Posterior vena cava (tissue), 2 donors: ENCODE data around the gene ACOT6. TPM values are rescaled to one million over a fixed set of nuclear protein-coding genes. Genes with fewer than 3 reads are reported as not detected.
A peak's percentile ranks its signal among the peaks of the same experiment; 100 is the strongest.
"Not testable (repeated sequence)": the region's sequence is repeated elsewhere in the genome, so short reads cannot be mapped to it uniquely, and the experiment has no call there.

Experiments used
- DNase-seq: peaks from one replicate; pipeline ENCODE4 v3.0.0-alpha.2; 2020; ENCODE audit warnings: low spot score
- intact Hi-C, 2 donors: fragments of 100-400 bp; cut with DNase I; formaldehyde crosslinking; loops; one replicate each; pipeline versions ENCODE4 v1.14.1 to v1.14.2; 2022 to 2023
- total RNA-seq, 2 donors: library from RNA; stranded (reverse); fragmentation: NEBNext Ultra II Directional; extraction: Animal tissue kit (Norgen Biotek cat#: 25700); gene quantifications; one replicate each; pipeline ENCODE4 v1.2.1, GENCODE V29; 2021
- donor health status: DM: yes; HTN: yes; CAD: no.
- donor health status: DM: yes; HTN: yes; CAD: no.

Gene ACOT6
- total RNA-seq, 2 donors from 2014 or later = not detected

DNA sequence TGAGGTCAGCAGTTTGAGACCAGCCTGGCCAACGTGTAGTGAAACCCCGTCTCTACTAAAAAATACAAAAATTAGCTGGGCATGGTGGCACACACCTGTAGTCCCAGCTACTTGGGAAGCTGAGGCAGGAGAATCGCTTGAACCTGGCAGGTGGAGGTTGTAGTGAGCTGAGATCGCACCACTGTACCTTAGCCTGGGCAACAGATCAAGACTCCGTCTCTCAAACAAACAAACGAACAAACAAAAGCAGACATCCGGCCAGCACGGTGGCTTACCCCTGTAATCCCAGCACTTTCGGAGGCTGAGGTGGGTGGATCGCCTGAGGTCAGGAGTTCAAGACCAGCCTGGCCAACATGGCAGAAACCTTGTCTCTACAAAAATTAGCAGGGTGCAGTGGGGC is 24.0 kb downstream of the ACOT6 start:
- DNase-seq, intact Hi-C loops: not testable (repeated sequence)

DNA sequence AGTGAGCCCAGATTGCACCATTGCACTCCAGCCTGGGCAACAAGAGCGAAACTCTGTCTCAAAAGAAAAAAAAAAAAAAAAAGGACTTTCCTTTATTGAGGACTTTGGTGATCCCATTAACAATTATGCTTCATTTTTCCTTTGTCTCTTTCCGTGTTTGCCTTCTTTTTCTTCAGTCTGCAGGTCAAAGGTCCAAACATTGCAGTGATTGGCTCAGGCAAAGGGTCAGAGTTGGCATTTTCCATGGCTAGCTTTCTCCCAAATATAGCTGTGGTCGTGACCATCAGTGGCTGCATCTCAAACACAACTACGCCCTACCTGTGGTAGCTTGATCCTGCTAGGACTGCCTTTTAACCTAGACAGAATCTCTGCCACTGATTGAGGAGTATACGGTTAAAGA is 25.5 kb downstream of the ACOT6 start:
- no peak for DNase-seq
- intact Hi-C loops = no loop called here

DNA sequence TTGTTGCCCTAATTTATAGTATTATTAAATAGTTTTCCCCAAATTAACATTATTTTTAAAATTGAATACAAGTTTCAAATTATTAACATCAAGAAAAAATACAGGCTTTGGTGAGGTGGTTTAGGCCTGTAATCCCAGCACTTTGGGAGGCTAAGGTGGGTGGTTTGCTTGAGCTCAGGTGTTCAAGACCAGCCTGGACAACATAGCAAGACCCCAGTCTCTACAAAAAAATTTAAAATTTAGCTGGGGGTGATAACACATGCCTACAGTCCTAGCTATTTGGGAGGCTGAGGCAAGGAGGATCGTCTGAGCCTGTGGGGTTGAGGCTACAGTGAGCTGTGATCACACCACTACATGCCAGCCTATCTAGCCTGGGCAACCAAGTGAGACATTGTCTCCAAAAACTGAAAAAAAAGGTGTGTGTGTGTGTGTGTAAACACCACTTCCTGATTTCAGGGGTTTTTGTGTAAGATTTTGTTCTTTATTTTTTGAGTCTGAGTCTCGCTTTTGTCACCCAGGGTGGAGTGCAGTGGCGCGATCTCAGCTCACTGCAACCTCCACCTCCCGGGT is 28.6 kb downstream of the ACOT6 start:
- intact Hi-C loops = no loop called here
- DNase-seq = no peak

DNA sequence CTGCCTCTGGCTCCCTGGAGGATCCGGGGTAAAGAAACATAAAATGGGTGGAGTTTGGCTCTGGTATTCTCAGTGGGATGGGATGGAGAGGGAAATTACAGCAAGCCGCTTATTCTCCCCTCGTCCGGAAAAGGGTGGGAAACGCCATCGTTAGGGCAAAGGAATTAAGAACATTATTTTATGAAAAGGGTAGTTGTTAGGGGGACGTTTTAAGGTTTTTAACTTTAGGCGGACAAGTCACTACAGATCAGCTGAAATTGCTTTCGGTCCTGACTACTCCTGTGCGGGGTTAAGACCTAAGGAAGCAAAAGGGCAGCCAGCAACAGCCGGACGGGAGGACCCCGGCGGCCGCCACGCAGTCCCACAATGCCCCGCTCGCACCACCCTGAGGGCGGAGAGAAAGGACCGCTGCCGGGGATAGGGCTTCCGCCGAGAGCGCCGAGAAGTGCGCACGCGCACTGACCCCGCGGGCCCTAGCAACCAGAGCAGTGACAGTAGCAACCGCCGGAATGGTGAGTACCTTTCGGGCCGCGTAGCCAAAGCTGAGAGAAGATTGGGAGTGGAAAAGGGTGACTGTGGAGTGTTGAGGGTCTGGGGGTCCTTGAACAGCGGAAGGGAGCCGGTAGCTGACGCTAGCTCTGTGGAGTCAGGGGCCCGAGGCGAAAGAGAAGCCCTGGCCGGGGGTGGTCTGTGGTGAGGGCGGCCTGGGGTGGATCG is 32.4 kb downstream of the ACOT6 start, which contains the start of gene DNAL1:
Gene DNAL1 (plus strand): TSS at position 456 of the 717 bp plus-strand sequence. CDS start 54 bp downstream, at position 510.
- intact Hi-C loops = no loop called here
- peak; percentile 98 for DNase-seq

DNA sequence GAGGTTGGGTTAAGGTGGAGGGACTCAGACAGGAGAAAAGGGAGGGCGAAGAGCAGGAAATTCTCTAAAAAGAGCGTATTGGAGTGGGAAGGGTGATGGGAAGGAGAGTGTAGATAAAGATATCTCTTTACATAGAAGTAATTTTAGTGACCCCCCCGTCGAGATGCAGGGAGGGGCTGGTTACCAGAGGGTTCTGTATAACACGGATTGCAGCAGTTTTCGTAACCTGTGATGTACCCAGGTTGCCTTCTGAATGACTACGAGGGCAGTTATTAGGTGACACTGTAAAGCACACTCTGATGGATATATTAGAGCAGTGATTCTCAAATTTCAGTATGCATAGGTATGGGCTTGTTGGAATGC is 32.9 kb downstream of the ACOT6 start:
- no peak for DNase-seq
- intact Hi-C loops = no loop called here

DNA sequence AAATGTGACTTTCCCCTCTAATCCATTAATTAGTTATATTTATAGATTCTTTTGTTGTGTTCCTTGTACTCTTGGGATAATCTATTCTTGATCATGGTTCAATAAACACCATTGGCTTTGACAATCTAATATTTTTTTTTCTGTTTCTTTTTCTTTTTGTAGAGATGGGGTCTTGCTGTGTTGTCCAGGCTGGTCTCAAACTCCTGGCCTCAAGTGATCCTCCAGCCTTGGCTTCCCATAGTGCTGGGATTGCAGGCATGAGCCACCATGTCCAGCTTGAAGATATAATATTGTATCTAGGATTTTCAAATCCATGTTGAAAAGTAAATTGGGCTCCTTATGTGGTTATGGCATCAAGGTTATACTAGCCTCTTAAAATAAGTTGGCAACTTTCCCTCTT is 38.7 kb downstream of the ACOT6 start:
- intact Hi-C loops = no loop called here
- DNase-seq = no peak

DNA sequence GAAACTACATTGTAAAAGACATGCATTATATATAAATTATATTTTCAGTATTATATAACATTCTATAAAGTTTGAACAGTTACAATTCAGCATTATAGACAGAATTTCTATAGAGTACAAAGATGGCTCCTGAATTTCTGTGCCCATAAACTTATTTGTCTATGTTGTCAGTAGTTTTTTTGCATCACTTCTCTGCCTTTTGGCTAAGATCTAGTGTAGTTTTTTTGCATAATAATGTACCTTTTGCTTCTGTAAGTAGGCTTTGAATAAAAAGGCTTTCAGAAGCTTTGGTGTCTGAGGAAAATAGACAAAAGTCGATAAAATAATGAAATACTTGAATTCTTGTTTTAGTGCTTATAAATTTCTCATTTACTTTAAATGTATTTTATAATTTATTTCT is 43.5 kb downstream of the ACOT6 start:
- no peak for DNase-seq
- intact Hi-C loops = no loop called here

DNA sequence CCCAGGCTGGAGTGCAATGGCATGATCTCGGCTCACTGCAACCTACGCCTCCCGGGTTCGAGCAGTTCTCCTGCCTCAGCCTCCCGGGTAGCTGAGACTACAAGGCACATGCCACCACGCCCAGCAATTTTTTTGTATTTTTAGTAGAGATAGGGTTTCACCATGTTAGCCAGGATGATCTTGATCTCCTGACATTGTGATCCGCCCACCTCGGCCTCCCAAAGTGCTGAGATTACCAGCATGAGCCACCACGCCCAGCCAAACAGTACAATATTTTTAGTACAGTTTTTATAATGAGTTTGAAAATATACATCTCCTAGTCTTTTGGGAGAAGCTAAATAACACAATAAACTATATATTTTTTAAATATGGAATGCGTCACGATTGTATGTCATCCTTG is 46.9 kb downstream of the ACOT6 start:
- intact Hi-C loops, DNase-seq: not testable (repeated sequence)

DNA sequence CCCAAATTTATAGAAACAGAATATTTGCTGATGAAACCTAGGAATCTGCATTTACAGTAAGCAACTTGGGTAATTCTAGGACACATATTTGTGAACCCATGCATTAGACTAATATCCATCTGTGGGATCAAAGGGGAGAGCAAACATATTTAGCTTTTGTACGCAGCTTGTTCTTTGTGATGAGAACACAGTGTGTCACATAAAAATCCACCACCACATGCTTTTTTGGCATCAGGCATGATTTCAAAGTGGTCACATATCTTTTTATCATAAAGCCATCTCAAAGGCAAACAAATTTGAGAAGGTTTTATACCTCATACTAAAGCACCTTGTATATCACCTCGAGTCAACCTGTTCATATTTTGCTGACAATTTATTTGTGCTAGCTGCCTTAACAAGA is 48.2 kb downstream of the ACOT6 start:
- no peak for DNase-seq
- intact Hi-C loops = no loop called here

DNA sequence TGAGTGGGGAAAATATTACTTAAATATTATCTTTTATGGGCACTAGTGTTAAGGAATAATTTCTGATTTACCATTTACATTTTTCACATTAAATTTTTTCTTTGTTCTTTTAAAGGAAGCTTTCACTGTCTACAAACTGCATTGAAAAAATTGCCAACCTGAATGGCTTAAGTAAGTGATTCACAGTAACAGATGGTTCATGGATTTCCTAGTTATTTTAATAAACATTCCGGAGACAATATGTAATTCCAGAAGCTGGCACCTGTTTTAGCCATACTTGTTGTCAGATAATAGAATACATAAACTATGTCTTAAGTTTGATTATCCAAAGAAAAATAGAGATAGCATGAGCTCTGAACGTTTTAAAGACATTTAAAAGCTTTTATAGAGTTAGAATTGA is 49.6 kb downstream of the ACOT6 start:
- intact Hi-C loops = no loop called here
- DNase-seq = no peak

DNA sequence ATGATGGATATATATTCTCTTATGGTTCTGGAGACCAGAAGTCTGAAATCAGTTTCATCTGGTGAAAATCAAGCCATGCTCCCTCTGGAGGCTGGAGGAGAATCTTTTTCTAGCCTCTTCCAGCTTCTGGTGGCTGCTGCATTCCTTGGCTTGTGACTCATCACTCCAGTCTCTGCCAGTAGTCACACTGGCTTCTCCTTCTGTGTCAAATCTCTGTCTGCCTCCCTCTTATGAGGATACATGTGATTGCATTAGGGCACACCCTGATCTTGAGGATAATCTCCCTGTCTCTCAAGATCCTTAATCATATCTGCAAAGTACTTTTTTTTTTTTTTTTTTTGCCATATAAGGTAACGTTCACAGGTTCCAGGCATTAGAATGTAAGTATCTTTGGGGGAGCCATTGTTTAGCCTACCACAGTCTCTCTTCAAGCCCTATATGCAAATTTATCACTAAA is 50.2 kb downstream of the ACOT6 start:
- no peak for DNase-seq
- intact Hi-C loops = no loop called here

DNA sequence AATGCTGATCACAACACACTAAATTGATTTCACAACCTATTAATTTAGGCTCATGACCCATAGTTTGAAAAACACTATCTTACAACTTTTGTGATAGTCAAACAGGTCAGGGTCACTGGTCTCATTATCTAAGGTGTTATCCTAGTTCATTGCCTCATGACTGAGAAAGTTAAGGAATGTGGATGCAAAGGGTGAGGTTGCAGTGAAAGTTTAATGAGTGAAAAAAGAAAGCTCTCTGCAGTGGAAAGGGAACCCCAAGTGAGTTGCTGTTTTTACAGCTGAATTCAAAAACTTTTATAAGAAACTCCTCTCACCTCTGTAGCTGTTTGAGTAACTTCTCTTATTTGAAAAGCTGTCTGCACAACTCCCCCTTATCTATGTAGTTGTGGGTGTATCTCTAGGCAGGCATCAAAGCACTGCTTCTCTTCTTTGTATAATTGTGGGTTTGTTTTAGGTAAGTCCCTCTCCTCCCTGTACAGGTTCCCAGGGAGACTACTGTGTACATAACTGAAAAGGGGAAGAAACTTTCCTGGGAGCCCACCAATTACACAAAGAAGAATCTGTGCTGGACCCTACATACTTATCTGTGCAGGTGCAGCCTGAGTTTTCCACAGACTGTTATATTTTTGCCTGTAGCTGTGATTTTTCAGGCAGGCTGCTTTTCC is 51.4 kb downstream of the ACOT6 start:
- intact Hi-C loops = no loop called here

DNA sequence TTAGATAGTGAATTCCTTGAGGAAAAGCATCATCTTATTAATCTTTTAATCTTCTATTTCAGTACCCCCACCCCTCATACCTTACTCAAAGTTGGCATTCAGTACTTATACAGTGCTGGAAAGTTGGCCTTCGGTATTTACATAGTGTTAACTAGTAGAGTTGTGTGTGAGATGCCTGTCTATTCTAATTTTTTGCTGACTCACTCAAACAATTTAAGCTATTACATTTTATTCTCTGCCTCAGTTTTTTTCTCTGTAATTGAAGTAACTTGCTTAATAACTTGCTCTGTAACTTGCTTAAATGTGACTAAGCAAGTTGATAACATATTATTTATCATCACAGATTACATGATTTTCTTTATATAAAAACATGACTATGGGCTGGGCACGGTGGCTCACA is 52.8 kb downstream of the ACOT6 start:
- intact Hi-C loops = no loop called here
- no peak for DNase-seq

More for the DNA sequence above, 51.4 kb downstream of the ACOT6 start:
- no peak for DNase-seq

DNA sequence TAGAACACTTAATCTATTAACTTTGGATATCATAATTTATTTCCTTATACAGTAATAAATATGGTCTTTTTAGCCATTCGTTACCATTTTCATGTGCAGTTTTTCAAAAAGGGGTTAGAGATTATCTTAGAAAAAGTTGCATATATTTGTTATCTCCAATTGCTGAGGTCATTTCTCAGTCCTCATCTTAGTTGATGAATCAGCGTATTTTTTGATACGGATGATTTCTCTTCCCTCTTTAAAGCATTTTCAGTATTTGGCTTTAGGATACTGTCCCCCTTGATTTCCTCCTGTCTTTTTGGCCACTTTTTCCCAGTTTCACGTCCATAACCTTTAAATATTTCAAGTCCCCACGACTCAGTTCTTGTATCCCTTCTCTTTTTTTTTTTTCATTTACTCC is 54.3 kb downstream of the ACOT6 start:
- intact Hi-C loops = no loop called here
- no peak for DNase-seq

DNA sequence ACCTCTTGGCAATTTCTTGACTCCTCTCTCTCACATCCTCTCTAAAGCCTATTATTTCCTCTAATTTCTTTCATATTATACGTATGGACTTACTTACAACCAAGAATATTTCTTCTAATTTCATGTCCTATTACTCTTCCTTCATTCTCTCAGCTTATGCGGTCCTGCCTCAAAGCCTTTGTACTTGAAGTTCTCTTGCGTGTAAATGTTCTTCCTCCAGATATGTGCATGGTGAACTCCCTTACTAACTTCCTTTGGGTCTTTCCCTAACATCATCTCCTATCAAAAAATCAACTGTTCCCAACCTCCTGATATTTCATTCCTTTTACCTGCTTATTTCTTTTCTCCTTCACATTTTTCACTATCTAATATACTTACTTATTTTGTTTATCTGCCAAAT is 55.5 kb downstream of the ACOT6 start:
- no peak for DNase-seq
- intact Hi-C loops = no loop called here

Other genes starting within 250 kb of the ACOT6 start
- 10 to 100 TPM; 68.7 to 76.5 TPM for gene NUMB, start 154.0 kb upstream of the ACOT6 start, total RNA-seq
- 1 to 10 TPM; 9.2 to 9.3 TPM for gene RIOX1, start 121.6 kb upstream of the ACOT6 start, total RNA-seq
- 10 to 100 TPM in 1 of 2 donors, 1 to 10 TPM in 1; 8.5 to 18.4 TPM for gene ACOT1, start 75.4 kb upstream of the ACOT6 start, total RNA-seq
- 1 to 10 TPM in 1 of 2 donors, under 1 TPM in 1; 0.67 to 1.2 TPM for gene HEATR4, start 53.6 kb upstream of the ACOT6 start, total RNA-seq
- 10 to 100 TPM; 52.2 to 53.8 TPM for gene ACOT2, start 43.3 kb upstream of the ACOT6 start, total RNA-seq
- 1 to 10 TPM in 1 of 2 donors, under 1 TPM in 1; 0.33 to 1.8 TPM for gene ACOT4, start 20.6 kb upstream of the ACOT6 start, total RNA-seq
- 10 to 100 TPM; 20.2 to 32.7 TPM for gene DNAL1, start 32.5 kb downstream of the ACOT6 start, total RNA-seq
- 10 to 100 TPM; 64.8 to 88.7 TPM for gene PNMA1, start 101.9 kb downstream of the ACOT6 start, total RNA-seq
- gene PTGR2, start 239.3 kb downstream of the ACOT6 start, total RNA-seq = 1 to 10 TPM; 5.6 to 9.2 TPM